HEK293 (cell line): ENCODE measurements around the gene CAPRIN2.

Experiments
- GLIS2 ChIP-seq: fragments of 450-650 bp; formaldehyde crosslinking; IDR thresholded peaks from 2 replicates; pipeline ENCODE4 v1.5.1; 2016; ENCODE audit warnings: missing biosample characterization, missing genetic modification characterization
- MYNN ChIP-seq: fragments of 450-650 bp; formaldehyde crosslinking; IDR thresholded peaks from 2 replicates; pipeline ENCODE4 v1.5.1; 2016; ENCODE audit warnings: missing biosample characterization, missing genetic modification characterization, borderline replicate concordance
- PATZ1 ChIP-seq: fragments of 450-650 bp; formaldehyde crosslinking; IDR thresholded peaks from 2 replicates; pipeline ENCODE4 v1.5.1; 2016; ENCODE audit warnings: missing biosample characterization, missing genetic modification characterization
- RBAK ChIP-seq: fragments of 450-650 bp; formaldehyde crosslinking; IDR thresholded peaks from 2 replicates; pipeline ENCODE4 v1.5.1; 2016; ENCODE audit warnings: missing biosample characterization, missing genetic modification characterization
- SETDB1 ChIP-seq: IDR thresholded peaks from one replicate; pipeline ENCODE4 v1.6.1; 2017; ENCODE audit warnings: mild to moderate bottlenecking, low read length, moderate library complexity, mixed read lengths; ENCODE audit not compliant: insufficient read length
- SP2 ChIP-seq: fragments of 450-650 bp; formaldehyde crosslinking; IDR thresholded peaks from 2 replicates; pipeline ENCODE4 v1.5.1; 2016; ENCODE audit warnings: missing biosample characterization, missing genetic modification characterization
- TCF7L2 ChIP-seq: IDR thresholded peaks from 2 replicates; pipeline ENCODE4 v1.6.1; 2011; ENCODE audit warnings: low read depth, mild to moderate bottlenecking, inconsistent platforms, low read length, moderate library complexity, borderline replicate concordance
- ZBTB49 ChIP-seq: fragments of 450-650 bp; formaldehyde crosslinking; IDR thresholded peaks from 2 replicates; pipeline ENCODE4 v1.5.1; 2016; ENCODE audit warnings: missing biosample characterization, missing genetic modification characterization, low read depth
- ZNF169 ChIP-seq: fragments of 450-650 bp; formaldehyde crosslinking; IDR thresholded peaks from 2 replicates; pipeline ENCODE4 v1.5.1; 2016; ENCODE audit warnings: missing biosample characterization, missing genetic modification characterization
- ZNF174 ChIP-seq: fragments of 450-650 bp; formaldehyde crosslinking; IDR thresholded peaks from 2 replicates; pipeline ENCODE4 v1.5.0; 2017; ENCODE audit warnings: missing biosample characterization, mild to moderate bottlenecking, missing genetic modification characterization
- ZNF362 ChIP-seq: fragments of 450-650 bp; formaldehyde crosslinking; IDR thresholded peaks from 2 replicates; pipeline ENCODE4 v1.5.1; 2016; ENCODE audit warnings: missing biosample characterization, missing genetic modification characterization
- ZNF416 ChIP-seq: fragments of 450-650 bp; formaldehyde crosslinking; IDR thresholded peaks from 2 replicates; pipeline ENCODE4 v1.5.1; 2016; ENCODE audit warnings: missing biosample characterization, missing genetic modification characterization
- ZNF48 ChIP-seq: fragments of 450-650 bp; formaldehyde crosslinking; IDR thresholded peaks from 2 replicates; pipeline ENCODE4 v1.5.1; 2016; ENCODE audit warnings: missing biosample characterization, missing genetic modification characterization
- ZNF560 ChIP-seq: fragments of 450-650 bp; formaldehyde crosslinking; IDR thresholded peaks from 2 replicates; pipeline ENCODE4 v1.5.1; 2017; ENCODE audit warnings: missing biosample characterization, missing genetic modification characterization, borderline replicate concordance
- ZNF600 ChIP-seq: fragments of 450-650 bp; formaldehyde crosslinking; IDR thresholded peaks from 2 replicates; pipeline ENCODE4 v1.5.1; 2016; ENCODE audit warnings: missing biosample characterization, missing genetic modification characterization
- ZNF623 ChIP-seq: fragments of 450-650 bp; formaldehyde crosslinking; IDR thresholded peaks from 2 replicates; pipeline ENCODE4 v1.5.1; 2016; ENCODE audit warnings: missing biosample characterization, missing genetic modification characterization
- ZNF664 ChIP-seq: fragments of 450-650 bp; formaldehyde crosslinking; IDR thresholded peaks from 2 replicates; pipeline ENCODE4 v1.5.1; 2016; ENCODE audit warnings: missing biosample characterization, missing genetic modification characterization
- ZNF701 ChIP-seq: fragments of 450-650 bp; formaldehyde crosslinking; IDR thresholded peaks from 2 replicates; pipeline ENCODE4 v1.5.1; 2016; ENCODE audit warnings: missing biosample characterization, missing genetic modification characterization
- ZNF830 ChIP-seq: fragments of 450-650 bp; IDR thresholded peaks from 2 replicates; pipeline ENCODE4 v1.5.0; 2018; ENCODE audit warnings: missing biosample characterization, missing genetic modification characterization, low read depth, mild to moderate bottlenecking, moderate library complexity
- TF ChIP-seq, protein P1 (sequence below): fragments of 450-650 bp; formaldehyde crosslinking; IDR thresholded peaks from 2 replicates; pipeline ENCODE4 v1.5.1; 2016; ENCODE audit warnings: missing biosample characterization, missing genetic modification characterization, borderline replicate concordance
- TF ChIP-seq, protein P2 (sequence below): fragments of 450-650 bp; formaldehyde crosslinking; IDR thresholded peaks from 2 replicates; pipeline ENCODE4 v1.5.1; 2016; ENCODE audit warnings: missing biosample characterization, missing genetic modification characterization
- TF ChIP-seq, protein P3 (sequence below): IDR thresholded peaks from 2 replicates; pipeline ENCODE4 v1.6.1; 2011; ENCODE audit warnings: mild to moderate bottlenecking, low read depth, low read length, borderline replicate concordance

CAPRIN2 gene

DNA sequence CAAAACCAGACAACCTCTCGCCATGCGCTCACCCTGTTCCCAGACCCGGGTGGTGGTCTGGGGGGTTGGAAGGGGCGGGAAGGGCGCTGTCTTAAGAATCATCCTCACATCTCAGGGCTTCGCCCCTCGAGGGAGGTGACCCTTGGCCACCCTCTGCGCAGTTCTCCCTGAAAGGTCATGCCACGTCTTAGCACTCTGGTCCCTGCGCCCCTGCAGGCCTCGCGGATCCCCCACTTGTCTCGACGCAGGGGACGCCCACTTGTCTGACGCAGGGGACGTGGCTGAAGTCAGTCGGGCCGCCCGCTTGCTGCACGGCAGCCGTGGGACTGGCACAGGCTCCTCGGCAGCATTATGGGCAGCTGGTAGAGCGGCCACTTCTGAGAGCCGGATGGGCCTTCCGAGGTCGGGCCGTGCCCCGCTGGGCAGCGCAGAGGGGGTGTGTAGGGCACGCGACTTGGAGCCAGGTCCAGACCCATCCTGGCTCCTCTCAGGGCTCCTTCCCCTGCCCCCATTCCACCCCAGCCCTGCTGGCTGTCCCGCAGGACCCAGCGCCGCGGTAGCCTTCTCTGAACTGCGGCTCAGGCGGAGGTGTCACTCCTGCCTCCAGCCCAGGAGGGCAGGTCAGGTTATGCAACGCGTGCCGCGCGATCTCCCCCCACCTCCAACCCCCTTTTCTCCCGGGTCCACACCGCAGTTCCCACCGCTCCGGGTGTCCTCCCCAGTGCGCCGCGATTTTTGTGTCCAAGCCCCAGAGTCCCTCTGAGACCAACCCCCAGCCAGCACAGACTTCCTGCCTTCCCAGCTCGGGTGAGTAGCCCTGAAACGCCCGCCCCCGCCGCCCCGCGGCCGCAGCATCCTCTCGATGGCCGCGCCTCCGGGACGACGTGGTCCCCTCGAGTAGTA, 40.9 kb upstream of the CAPRIN2 start (continued):
- TF ChIP-seq, protein P1, sequence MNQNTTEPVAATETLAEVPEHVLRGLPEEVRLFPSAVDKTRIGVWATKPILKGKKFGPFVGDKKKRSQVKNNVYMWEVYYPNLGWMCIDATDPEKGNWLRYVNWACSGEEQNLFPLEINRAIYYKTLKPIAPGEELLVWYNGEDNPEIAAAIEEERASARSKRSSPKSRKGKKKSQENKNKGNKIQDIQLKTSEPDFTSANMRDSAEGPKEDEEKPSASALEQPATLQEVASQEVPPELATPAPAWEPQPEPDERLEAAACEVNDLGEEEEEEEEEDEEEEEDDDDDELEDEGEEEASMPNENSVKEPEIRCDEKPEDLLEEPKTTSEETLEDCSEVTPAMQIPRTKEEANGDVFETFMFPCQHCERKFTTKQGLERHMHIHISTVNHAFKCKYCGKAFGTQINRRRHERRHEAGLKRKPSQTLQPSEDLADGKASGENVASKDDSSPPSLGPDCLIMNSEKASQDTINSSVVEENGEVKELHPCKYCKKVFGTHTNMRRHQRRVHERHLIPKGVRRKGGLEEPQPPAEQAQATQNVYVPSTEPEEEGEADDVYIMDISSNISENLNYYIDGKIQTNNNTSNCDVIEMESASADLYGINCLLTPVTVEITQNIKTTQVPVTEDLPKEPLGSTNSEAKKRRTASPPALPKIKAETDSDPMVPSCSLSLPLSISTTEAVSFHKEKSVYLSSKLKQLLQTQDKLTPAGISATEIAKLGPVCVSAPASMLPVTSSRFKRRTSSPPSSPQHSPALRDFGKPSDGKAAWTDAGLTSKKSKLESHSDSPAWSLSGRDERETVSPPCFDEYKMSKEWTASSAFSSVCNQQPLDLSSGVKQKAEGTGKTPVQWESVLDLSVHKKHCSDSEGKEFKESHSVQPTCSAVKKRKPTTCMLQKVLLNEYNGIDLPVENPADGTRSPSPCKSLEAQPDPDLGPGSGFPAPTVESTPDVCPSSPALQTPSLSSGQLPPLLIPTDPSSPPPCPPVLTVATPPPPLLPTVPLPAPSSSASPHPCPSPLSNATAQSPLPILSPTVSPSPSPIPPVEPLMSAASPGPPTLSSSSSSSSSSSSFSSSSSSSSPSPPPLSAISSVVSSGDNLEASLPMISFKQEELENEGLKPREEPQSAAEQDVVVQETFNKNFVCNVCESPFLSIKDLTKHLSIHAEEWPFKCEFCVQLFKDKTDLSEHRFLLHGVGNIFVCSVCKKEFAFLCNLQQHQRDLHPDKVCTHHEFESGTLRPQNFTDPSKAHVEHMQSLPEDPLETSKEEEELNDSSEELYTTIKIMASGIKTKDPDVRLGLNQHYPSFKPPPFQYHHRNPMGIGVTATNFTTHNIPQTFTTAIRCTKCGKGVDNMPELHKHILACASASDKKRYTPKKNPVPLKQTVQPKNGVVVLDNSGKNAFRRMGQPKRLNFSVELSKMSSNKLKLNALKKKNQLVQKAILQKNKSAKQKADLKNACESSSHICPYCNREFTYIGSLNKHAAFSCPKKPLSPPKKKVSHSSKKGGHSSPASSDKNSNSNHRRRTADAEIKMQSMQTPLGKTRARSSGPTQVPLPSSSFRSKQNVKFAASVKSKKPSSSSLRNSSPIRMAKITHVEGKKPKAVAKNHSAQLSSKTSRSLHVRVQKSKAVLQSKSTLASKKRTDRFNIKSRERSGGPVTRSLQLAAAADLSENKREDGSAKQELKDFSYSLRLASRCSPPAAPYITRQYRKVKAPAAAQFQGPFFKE (tag by site-specific recombination), result no peak; the same call in 1 of the 2 replicates
- TF ChIP-seq, protein P2, sequence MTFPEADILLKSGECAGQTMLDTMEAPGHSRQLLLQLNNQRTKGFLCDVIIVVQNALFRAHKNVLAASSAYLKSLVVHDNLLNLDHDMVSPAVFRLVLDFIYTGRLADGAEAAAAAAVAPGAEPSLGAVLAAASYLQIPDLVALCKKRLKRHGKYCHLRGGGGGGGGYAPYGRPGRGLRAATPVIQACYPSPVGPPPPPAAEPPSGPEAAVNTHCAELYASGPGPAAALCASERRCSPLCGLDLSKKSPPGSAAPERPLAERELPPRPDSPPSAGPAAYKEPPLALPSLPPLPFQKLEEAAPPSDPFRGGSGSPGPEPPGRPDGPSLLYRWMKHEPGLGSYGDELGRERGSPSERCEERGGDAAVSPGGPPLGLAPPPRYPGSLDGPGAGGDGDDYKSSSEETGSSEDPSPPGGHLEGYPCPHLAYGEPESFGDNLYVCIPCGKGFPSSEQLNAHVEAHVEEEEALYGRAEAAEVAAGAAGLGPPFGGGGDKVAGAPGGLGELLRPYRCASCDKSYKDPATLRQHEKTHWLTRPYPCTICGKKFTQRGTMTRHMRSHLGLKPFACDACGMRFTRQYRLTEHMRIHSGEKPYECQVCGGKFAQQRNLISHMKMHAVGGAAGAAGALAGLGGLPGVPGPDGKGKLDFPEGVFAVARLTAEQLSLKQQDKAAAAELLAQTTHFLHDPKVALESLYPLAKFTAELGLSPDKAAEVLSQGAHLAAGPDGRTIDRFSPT (tag by site-specific recombination), result peak; percentile 56; the same call in 1 of the 2 replicates
- TF ChIP-seq RBAK (no peak), TCF7L2 (no peak), ZNF48 (no peak), SP2 (tag by site-specific recombination) (peak; percentile 77), ZBTB49 (tag by site-specific recombination) (no peak), ZNF560 (tag by site-specific recombination) (no peak), ZNF169 (no peak), MYNN (tag by site-specific recombination) (no peak; the same call in 1 of the 2 replicates), SETDB1 (no peak), ZNF830 (tag by site-specific recombination) (no peak), ZNF664 (tag by site-specific recombination) (no peak), ZNF416 (tag by site-specific recombination) (no peak), ZNF600 (peak; percentile 79; the same call in 1 of the 2 replicates), GLIS2 (tag by site-specific recombination) (peak; percentile 97), PATZ1 (tag by site-specific recombination) (peak; percentile 79), ZNF623 (tag by site-specific recombination) (no peak), ZNF701 (tag by site-specific recombination) (no peak), ZNF174 (no peak), ZNF362 (tag by site-specific recombination) (no peak)
- TF ChIP-seq, protein P3, sequence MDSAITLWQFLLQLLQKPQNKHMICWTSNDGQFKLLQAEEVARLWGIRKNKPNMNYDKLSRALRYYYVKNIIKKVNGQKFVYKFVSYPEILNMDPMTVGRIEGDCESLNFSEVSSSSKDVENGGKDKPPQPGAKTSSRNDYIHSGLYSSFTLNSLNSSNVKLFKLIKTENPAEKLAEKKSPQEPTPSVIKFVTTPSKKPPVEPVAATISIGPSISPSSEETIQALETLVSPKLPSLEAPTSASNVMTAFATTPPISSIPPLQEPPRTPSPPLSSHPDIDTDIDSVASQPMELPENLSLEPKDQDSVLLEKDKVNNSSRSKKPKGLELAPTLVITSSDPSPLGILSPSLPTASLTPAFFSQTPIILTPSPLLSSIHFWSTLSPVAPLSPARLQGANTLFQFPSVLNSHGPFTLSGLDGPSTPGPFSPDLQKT, result no peak
